ENCODE data around the gene METAP1D.
"Not testable (repeated sequence)": the region's sequence is repeated elsewhere in the genome, so short reads cannot be mapped to it uniquely, and the experiment has no call there.

The METAP1D gene

DNA sequence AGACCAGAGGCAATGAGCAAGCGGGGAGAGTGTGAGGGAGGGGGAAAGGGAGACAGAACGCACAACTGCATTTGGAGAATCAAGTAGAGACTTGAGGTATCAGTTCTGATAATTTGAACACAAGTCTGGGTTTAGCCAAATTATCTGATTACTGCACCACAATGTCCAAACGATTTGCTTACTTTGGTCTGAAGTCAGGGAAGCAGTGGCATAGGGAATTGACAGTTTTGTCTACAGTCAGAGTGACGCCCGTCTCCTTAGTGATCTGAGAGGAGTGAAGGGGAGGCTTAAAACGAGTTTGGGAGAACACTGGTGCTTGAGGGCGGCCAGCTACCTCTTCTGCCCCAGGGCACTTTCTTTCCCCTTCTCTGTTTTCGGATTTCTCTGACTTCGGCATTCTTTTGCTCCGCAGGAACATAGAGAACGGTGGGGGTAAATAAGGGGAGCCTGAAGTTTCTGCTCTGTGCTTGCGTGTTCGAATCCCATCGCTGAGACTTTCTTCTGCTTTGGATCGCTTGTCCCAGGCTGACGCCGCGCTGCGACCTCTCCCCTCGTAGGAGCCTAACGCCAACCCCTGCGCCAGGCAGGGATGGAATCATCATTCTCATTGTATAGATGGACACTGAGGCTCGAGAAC, 105.8 kb downstream of the METAP1D start:
- no peak for DNase-seq

- peak; percentile 37 for DNase-seq
Observed at GRCh38 chr2:172106108-172106961, 106.6 kb downstream of the METAP1D start.

- no peak for DNase-seq
Observed at GRCh38 chr2:172107690-172108586, 108.2 kb downstream of the METAP1D start.

GRCh38 chr2:172108587-172108930, 108.8 kb downstream of the METAP1D start:
- DNase-seq = no peak

GRCh38 chr2:172109256-172109987, 109.7 kb downstream of the METAP1D start:
- no peak for DNase-seq

- DNase-seq = no peak
Observed at GRCh38 chr2:172109988-172110811, 110.4 kb downstream of the METAP1D start.

DNA sequence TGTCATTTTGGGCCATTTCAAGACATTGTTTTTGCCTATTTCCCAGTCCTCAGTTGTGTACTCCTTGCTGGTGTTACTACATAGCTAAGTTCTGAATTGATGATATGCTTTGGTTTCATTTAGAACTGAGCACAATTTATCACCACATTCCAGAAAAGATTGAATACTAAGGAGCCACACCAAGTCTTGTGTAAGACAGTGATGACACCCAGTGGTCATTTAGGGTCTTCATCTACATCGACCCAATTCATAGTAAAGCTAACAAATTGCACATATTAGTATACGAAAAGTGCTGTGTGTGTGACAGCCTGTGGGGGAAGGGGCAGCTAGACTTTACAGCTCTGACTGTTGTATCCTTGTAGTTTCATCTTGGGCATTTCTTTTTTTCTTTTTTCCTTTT, 113.9 kb downstream of the METAP1D start:
- DNase-seq = no peak

DNA sequence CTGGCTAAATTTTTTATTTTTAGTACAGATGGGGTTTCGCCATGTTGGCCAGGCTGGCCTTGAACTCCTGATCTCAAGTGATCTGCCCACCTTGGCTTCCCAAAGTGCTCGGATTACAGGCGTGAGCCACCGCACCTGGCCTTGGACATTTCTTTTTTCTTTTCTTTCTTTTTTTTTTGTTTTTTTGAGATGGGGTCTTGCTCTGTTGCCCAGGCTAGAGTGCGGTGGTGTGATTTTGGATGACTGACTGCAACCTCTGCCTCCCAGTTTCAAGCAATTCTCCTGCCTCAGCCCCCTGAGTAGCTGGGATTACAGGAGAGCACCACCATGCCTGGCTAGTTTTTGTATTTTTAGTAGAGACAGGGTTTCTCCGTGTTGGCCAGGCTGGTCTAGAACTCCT, 114.4 kb downstream of the METAP1D start:
- not testable (repeated sequence) for DNase-seq

DNA sequence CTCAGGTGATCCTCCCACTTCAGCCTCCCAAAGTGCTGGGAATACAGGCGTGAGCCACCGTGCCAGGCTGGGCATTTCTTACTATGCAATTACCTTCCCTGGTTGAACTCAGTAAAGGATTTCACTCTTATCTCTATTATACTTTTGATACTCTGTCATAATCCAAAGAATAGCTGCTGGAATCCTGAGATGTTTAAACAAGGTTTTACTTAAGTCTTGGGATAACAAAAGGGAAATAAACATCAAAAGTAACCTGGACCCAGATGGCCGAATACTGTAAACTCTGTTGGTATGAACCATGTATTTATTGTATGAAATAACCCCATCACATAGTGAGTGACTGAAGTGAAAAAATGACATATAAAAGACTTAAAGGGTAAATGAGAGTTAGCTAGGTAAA, 114.8 kb downstream of the METAP1D start:
- DNase-seq = no peak

DNA sequence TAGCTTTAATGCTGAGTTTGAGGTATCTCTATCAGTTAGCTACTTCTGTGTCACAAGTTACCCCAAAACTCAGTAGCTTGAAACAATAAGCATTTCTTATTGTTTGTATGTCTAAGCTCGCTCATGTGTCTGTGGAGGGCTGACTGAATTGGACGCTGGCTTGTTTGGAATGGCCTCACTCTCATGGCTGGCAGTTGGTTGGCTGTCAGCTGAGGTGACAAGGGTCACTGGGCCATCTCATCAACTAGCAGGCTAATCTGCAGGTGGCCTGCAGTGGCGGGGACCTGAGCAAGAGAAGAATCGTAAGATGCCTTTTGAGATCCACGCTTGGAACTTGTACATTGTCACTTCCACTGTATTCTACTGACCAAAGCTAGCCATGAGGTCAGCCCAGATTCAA, 116.4 kb downstream of the METAP1D start:
- no peak for DNase-seq

- no peak for DNase-seq
Observed at GRCh38 chr2:172119089-172119488, 119.3 kb downstream of the METAP1D start.

DNA sequence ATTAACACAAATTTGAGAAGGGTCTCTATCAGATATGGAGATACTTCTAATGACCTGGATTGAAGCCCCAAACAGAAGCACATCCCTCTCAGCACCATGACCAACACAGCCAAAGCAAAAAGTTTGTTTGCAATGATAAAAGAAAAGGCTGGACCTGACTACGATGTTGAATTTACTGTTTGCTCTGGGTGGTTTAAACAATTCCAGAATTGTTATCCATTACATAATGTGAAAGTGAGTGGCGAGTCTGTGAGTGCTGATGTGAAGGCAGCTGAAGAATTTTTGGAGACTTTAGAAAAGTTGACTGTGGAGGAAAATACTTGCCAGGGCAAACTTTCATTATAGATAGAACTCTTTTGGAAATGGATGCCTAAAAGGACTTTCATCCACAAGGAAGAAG, 120.4 kb downstream of the METAP1D start:
- no peak for DNase-seq

GRCh38 chr2:172128484-172128883, 128.7 kb downstream of the METAP1D start:
- DNase-seq = no peak

- DNase-seq = no peak
Observed at GRCh38 chr2:172129404-172129803, 129.7 kb downstream of the METAP1D start.

Data from activated CD4-positive, alpha-beta T cell treated with anti-CD3 and anti-CD28 coated beads, Interleukin-2, amount 50 U/mL, for 16 hours (primary cell).